Activated T-helper 1 cell treated with anti-CD3 and anti-CD28 coated beads, Interleukin-2, amount 50 U/mL, for 16 hours (primary cell): ENCODE results near the gene TMPRSS2.

ENCODE experiments used
- DNase-seq, 2 donors: peaks; one replicate each; pipeline ENCODE4 v3.0.0-alpha.2; 2020; ENCODE audit warnings: low read depth in 1 of 2, low spot score in 1 of 2

TMPRSS2 gene

DNA sequence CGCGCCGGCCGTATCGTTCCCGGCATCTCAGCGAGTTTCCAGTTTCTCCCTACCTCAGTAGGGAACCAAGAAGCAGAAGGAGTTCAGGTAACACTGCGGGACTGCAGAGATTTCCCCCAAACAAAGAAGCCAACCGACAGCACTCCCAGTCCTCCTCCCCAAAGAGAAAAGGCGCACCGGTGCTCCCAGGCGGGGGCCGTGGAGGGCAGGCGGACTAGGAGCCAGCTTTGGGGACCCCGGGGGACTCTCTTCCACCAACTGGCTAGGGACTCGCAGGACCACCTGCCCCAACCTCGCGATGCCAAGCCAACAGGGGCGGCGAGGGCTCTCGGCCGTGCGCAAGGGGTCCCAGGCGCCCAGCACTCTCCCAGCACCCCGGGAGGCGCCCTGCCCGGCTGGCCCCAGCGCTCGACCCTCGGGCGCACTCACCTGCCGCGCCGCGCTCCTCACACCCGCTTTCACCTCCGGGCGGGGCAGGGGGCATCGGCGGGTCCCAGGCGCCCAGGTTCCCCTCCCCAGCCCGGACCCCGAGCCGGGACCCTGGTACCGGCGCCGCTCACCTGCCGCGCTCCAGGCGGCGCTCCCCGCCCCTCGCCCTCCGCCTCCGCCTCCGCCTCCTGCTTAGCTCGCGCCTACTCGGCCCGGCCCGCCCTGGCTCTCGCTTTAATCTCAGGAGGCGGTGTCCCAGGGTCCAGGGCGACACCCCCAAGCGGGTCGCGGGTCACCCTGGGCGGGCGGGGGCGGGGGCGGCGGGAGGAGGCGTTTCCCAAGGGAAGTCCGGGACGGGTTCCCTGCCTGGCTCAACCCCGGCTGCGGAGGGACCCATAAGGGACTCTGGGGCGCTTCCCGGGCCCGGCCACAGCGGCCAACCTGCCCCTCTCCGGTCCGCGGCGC lies at the start of gene TMPRSS2:
TSS of gene TMPRSS2 (minus strand) at position 638 of the 894 bp plus-strand sequence. CDS start 10,025 bp downstream, outside the sequence.
- no peak for DNase-seq

GRCh38 chr21:41555057-41555456 lies 47.1 kb upstream of the TMPRSS2 start:
- no peak for DNase-seq

DNA sequence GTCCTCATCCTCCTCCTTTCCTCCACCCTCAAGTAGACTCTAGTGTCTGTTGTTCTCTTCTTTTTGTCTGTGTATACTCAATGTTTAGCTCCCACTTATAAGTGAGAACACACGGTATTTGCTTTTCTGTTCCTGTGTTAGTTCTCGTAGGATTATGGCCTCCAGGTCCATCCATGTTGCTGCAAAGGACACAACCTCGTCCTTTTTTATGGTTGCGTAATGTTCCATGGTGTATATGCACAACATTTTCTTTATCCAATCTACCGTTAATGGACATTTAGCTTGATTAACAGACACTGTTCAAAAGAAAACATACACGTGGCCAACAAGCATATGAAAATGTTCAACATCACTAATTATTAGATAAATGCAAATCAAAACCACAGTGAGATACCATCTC lies 44.3 kb upstream of the TMPRSS2 start:
- DNase-seq: no peak

- no peak for DNase-seq
These were observed 40.8 kb upstream of the TMPRSS2 start for GRCh38 chr21:41548781-41549180.

GRCh38 chr21:41547111-41547510 lies 39.2 kb upstream of the TMPRSS2 start:
- no peak for DNase-seq

DNA sequence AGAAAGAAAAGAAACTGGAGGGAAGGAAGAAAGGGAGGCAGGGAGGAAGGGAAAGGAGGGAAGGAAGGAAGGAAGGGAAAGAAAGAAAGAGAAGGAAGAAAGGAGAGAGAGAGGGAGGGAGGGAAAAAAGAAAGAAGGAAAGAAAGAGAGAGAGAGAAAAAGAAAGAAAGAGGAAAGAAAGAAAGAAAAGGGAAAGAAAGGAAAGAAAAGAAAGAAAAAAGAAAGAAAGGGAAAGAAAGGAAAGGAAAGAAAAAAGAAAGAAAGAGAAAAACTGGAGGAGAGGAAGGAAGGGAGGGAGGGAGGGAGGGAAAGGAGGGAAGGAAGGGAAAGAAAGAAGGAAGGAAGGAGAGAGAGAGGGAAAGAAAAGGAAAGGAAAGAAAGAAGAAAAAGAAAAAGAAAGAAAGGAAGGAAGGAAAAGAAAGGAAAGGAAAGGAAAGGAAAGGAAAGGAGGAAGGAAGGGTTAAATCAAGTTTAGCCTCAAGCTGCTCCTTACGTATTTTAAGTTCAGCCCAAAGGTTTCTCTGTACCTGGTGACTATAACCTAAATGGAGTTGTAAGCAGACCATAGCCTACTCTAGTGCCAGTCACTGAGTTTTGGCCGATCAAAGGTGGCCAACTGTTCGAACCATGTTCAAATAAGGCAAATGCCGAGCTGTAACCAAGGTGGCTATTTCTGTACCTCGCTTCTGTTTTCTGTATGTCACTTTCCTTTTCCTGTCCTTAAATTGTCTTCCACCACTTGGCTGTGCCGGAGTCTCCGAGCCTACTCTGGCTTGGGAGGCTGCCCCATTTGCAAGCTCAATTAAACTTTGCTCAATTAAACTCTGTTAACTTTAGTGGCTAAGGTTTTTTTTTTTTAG lies 37.8 kb upstream of the TMPRSS2 start:
- no peak for DNase-seq

DNA sequence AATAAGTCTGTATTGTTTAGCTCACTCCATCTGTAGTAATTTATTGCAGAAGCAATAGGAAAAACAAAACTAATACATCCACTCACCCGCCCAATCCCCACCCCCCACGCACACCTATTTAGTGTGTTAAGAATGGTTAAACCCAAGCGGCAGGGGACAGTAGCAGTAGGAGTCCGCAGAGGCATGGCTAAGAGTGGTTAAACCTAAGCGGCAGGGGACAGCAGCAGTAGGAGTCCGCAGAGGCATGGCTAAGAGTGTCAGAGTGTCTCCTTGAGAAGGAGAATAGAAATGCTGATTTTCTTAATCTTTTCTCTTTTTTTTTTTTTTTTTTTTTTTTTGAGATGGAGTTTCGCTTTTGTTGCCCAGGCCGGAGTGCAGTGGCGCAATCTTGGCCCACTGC lies 34.8 kb upstream of the TMPRSS2 start:
- no peak for DNase-seq

DNA sequence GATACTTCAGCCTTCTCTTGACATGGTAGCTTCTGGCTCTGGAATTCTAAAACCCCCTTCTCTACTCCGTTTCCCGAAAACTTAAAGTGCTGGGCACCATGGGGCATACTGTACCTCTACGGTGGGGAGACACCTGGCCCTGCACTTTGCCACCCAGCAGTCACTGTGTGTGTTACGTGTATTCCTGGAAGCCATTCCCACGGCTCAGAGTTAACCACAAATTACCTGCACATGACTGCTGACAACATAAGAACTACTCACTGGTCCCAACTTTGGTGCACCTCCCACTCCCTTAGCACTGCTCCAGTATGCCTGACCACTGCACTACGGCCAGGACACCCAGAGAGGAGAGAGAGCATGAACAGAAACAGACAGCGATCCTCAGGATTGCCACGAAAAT lies 29.4 kb upstream of the TMPRSS2 start:
- no peak for DNase-seq

DNA sequence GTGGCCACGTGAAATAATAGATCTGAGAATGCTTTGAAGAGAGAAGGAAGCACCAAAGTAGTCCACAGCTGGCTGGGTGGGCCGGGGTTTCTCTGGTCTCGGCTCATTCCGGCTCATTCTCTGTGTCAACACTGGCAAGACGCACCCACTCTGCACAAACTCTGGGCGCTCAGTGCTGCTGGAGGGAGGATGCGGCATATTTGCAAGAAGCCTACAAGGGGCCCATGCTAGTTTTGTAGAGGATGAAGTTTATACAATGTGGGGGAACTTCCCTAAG lies 28.8 kb upstream of the TMPRSS2 start:
- no peak for DNase-seq

GRCh38 chr21:41536076-41536826 lies 28.3 kb upstream of the TMPRSS2 start:
- DNase-seq: no peak

DNA sequence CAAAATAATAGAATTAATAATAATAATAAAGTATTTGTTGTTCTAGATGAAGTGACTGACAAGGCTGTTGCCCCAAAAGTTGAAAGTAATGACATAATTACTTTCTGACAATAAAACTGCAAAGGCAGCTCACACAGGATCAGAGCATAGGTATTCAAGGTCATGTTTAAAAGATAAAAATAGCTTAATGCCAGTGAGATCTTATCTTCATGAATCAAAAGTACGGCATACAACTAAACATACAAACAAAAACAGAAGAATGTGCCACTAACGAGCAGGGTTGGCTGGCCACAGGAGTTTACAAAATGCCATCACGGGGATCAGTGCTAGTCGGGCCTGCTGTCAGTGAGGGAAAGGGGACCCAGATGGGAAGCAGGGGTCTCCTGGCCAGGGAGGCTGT lies 22.4 kb upstream of the TMPRSS2 start:
- DNase-seq: no peak

- DNase-seq: no peak
These were observed 21.8 kb upstream of the TMPRSS2 start for GRCh38 chr21:41529769-41530168.

DNA sequence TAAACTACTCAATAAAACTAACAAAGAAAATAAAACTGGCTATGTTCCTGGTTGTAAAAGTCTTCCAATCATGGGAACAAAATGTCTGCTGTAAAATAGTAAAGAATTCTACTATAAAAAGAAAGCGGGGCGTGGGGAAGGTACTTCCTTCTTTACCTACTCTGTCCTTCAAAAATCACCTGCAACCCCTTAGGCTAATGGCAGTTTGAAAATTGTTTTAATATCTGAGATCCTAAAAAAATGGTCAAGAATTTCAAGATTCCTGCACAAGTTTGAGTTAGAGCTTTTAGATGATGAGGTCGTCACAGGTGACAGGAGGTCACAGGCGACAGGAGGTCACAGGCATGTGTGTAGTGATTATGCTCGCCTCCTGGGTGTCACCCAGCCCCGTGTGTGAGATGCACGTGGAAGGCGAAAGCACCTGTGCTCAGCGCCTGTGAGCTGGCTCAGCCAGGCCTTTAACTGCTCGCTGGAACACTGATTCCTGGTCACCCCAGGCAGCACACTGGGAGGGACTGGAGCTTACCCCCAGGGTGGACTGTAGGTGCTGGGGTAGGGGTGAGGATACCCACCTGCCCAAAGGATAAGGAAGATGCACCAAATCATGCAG lies 18.6 kb upstream of the TMPRSS2 start:
- no peak for DNase-seq

GRCh38 chr21:41523175-41523574 lies 15.2 kb upstream of the TMPRSS2 start:
- DNase-seq: no peak

DNA sequence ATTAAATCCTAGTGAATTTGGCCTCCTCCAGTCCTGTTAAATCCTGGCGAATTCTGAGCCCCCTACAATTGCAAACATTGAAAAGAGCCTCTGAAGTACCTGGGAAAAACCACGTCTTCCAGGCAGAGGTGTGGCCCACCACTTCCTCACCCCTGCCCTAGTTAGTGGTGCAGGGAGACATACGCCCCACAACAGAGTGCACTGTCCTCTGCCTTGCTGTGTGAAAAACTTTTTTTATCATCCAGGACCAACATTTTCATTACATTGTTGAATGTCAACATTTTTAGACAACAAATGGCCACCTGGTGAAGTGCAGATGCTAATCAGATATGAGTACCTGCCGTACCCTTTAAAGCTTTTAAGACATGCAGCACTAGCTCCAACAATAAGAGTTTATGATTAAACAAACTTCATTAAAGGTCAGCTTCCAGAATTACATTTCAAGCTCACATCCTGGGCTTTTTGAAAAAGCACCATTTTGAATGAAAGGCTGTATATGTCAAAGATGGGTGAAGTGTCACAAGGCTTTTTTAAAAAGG lies 13.6 kb upstream of the TMPRSS2 start:
- DNase-seq: no peak

- no peak for DNase-seq
These were observed 12.8 kb upstream of the TMPRSS2 start for GRCh38 chr21:41520560-41521442.

GRCh38 chr21:41519806-41520559 lies 12.0 kb upstream of the TMPRSS2 start:
- DNase-seq: no peak

GRCh38 chr21:41518757-41519156 lies 10.8 kb upstream of the TMPRSS2 start:
- no peak for DNase-seq

- no peak for DNase-seq
These were observed 3.9 kb upstream of the TMPRSS2 start for GRCh38 chr21:41511858-41512257.
